HG02943 (cell line): ENCODE measurements around the gene FAM111B.
A peak's percentile ranks its signal among the peaks of the same experiment; 100 is the strongest.

ENCODE experiments used
- ATAC-seq: cut with Tn5 transposase; IDR thresholded peaks from one replicate; pipeline ENCODE4 v1.9.1; 2021; ENCODE audit warnings: mild to moderate bottlenecking, low read depth, moderate library complexity; ENCODE audit not compliant: unreplicated experiment

Gene FAM111B

GRCh38 chr11:59152312-59152951 is 45.4 kb downstream of the FAM111B start:
- ATAC-seq, result peak; percentile 90

- ATAC-seq, result no peak
Measured at GRCh38 chr11:59154610-59155009, 47.6 kb downstream of the FAM111B start.

- ATAC-seq, result no peak
Measured at GRCh38 chr11:59157433-59157832, 50.4 kb downstream of the FAM111B start.

GRCh38 chr11:59158206-59159068 is 51.4 kb downstream of the FAM111B start:
- peak; percentile 82 for ATAC-seq

- no peak for ATAC-seq
Measured at GRCh38 chr11:59164028-59164427, 57.0 kb downstream of the FAM111B start.

GRCh38 chr11:59171508-59172322 is 64.7 kb downstream of the FAM111B start, which contains the start of gene DTX4:
Gene DTX4 (plus strand): TSS chr11:59172132. CDS start chr11:59172596, 464 bp downstream.
- peak; percentile 77 for ATAC-seq

- peak; percentile 34 for ATAC-seq
Measured at GRCh38 chr11:59172345-59173079, 65.5 kb downstream of the FAM111B start.

GRCh38 chr11:59173080-59173963 is 66.3 kb downstream of the FAM111B start:
- no peak for ATAC-seq

- no peak for ATAC-seq
Measured at GRCh38 chr11:59173964-59174663, 67.1 kb downstream of the FAM111B start.

- no peak for ATAC-seq
Measured at GRCh38 chr11:59174664-59175033, 67.6 kb downstream of the FAM111B start.

GRCh38 chr11:59175091-59175501 is 68.1 kb downstream of the FAM111B start:
- ATAC-seq, result no peak

GRCh38 chr11:59176330-59176729 is 69.3 kb downstream of the FAM111B start:
- ATAC-seq, result no peak
